HG02642 (cell line): ENCODE data around the gene DPM1.

ENCODE experiments used
- ATAC-seq: cut with Tn5 transposase; IDR thresholded peaks from one replicate; pipeline ENCODE4 v1.9.1; 2021; ENCODE audit warnings: mild to moderate bottlenecking; ENCODE audit not compliant: unreplicated experiment, poor library complexity

Gene DPM1

DNA sequence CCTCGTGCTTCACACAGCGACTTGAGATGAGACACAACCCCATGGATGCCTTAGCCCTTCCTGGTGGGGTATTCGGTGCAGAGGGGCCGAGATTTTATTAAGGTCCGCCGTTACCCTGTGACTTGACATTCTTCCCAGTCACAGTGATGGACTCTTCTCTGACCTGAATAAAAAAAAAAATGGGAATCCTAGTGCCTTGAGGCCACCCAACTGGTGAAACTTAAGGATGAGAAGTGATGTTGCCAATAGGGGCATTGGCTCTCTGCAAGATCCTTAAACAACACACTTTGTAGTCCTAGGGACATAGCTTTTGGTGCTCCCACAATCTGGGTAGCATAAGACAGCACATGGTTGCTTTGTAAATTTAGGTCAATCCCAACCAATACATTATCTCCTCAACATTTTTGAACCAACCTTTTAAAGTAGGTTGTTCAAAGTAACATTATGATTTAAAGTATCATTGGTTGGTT lies 26.3 kb downstream of the DPM1 start:
- no peak for ATAC-seq

DNA sequence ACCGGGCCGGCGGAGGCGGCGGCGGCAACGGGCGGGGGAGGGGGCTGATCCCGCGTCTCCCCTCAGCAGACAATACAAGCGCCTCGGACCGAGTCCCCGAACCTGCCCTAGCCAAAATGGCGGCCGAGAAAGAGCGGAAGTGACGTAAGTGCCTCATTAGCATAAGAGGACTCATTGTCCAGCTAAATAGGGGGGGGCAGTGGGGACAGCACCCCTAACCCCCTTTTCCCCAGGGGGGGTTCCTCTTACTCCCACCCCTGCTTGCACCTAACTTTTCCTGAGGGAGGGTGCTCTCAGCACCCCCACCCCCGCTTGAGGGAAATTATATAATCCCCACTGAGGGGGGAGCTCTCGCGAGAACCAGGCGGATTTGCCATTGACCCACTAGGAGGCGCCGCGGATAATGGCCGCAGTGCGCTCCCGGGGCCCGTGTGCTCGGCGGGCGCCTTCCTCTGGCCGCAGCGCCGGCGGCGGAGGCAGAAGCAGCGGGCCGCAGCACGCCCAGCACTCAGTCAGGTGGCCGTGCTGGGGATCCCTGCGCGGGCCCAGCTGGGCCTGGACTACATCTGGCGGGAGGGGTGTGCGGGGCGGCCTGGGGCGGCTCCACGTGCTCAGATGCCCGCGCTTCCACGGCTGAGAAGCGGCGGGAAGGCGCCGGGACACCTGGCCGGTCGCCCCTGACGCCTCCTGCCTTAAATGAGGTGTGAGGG lies 26.9 kb downstream of the DPM1 start, which contains the start of gene ADNP:
Gene ADNP, minus strand, starts transcription at position 132 of the 710 bp plus-strand sequence. CDS start 27,441 bp downstream, outside the sequence.
- ATAC-seq: peak; percentile 67

DNA sequence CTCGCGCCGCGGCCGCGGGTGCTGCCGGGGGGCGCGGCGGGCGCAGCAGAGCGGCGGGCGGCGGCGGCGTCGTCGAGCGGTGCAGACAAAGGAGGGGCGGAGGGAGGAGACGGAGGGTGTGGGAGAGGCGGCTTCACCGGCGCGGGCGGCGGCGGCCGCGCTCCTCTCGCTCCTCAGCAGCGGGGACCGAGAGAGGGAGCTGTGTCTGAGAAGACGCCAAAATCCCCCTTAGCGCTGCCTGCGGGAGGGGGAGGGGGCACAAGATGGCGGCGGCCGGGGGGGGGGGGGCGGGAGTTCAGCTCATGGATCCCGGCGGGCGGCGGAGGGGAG lies 27.4 kb downstream of the DPM1 start:
- ATAC-seq: peak; percentile 29

GRCh38 chr20:50930139-50930975 lies 28.0 kb downstream of the DPM1 start:
- ATAC-seq: peak; percentile 24

DNA sequence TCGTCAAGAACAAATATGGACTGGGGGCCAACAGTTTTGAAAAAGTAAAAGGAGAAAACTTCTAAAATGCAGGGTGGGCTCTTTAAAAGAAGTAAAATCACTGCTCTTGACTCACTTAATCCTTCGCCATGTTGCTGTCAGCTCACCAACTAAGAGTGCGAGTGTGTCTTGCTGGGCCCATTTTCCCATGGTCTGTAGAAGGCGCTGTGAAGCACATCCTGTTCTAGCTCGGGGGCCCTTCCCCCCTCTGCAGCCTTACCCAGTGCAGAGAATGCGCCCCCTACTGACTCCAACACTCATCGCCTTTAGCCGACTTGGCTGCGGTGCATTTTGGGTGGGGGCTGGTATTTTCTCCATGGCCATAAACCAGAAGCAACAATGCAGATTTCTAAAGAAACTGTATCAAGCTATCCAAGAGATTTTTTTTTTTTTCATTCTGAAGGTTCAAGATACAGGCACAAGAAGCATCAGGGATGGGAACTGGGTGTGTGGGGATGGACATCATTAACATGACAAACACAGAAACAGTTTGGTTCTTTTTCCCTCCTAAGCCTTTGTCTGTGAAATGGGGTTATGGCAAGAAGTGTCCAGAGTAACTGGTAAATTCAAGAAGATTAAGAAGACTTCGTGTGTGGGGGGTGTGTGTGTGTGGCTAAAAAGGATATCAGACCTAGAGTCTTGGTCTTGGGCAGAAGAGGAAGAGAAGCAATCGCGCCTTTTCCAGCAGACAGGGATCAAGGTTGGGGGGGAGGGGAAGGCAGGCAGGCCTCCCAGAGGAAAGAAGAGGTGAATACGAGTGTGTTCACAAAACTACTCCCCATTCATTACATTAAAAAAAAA lies 28.8 kb downstream of the DPM1 start:
- peak; percentile 56 for ATAC-seq

DNA sequence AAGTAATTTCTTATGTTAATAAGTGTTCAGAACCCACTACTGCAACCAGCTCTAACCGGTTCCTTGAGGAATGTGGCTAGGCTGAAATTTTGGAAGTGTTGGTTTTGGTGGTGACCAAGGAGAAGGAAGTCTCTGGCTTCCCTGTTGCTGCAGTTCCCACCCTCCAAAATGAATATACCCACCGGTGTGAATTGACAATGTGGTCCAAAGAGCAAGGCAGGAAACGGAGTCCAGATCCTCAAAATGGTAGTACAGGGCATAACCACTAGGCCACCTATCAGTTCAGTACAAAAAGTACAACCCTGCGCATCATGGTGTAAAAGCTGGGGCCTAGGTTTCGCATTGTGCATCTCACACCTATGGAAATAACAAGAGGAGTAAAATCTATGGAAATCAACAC lies 29.9 kb downstream of the DPM1 start:
- no peak for ATAC-seq

- no peak for ATAC-seq
These were observed 31.8 kb downstream of the DPM1 start for GRCh38 chr20:50926530-50926929.

DNA sequence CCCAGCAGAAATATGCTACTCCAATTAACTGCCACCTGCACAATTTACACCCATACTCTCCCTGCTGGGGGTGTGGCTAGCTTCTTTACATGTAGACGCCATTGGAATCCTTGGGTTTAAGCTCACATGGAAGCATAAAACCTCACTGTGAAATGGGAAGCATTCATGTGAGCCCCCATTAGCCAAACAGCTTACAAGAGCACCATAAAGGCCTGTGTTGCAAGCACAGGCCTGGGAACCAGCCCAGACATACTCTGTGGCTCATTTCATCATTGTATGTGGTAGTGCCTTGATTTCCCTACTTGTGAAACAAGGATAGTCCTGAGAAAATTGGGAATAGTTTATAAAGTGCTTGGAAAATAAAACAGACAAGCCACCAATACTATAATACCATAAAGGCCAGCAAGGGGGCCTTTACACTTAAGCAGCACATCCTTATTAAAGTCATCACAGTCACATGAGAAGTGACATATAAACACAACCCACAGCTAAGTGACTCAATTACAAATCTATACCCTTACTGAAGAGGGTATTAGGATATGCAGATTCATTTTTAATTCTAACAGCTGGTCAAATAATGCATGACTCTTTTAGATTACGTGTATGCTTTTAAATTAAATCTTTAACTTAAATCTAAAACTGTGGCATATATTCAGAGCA lies 33.9 kb downstream of the DPM1 start:
- no peak for ATAC-seq

DNA sequence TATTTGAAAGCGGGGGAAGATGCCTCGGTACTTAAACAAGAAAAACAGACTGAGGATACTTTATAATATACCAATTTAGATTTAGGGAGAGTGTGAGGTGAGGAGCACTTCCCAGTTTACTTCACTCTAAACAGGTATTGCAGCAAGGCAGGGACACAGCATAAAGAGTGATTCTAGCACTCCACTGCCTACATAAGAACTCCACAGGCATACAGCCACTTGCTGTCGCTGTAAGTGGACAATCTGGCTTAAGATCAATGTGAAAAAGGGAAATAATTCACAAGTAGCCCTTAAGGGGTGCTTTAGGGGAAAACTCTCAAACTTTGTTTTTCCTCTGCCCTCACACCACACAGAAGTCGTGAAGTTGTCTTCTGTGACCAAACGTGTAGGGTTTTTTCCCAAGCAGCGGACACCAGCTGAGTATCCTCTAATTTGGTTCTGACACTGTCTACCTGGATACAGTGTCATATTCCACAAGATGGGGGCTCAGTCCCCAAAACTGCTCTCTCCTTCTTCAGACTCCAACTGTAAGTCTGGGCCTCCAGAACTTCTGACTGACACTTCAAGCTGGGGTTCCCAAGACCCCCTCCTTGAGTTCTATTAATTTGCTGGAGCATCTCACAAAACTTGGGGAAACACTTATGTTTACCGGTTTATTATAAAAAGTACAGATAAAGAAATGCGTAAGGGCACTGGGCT lies 36.4 kb downstream of the DPM1 start:
- ATAC-seq: no peak

DNA sequence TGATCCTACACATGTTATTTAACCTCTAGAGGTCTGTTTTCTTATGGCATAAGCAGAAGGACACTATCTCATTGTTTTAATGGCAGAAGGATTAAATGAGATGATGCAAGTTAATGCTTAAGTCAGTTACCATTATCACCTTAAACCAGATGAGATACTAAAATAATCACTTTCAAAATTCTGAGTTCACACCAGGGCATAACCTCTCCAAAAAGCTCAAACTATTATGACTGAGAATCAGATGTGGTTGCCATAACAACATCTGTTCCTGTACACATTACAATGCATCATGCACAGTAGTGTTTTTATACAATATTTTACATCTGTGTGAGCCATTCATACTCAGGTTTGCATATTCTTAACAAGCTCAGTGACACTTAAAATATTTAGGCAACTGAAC lies 37.3 kb downstream of the DPM1 start:
- no peak for ATAC-seq

- no peak for ATAC-seq
These were observed 38.8 kb downstream of the DPM1 start for GRCh38 chr20:50919567-50919966.

- no peak for ATAC-seq
These were observed 39.9 kb downstream of the DPM1 start for GRCh38 chr20:50918403-50918802.

DNA sequence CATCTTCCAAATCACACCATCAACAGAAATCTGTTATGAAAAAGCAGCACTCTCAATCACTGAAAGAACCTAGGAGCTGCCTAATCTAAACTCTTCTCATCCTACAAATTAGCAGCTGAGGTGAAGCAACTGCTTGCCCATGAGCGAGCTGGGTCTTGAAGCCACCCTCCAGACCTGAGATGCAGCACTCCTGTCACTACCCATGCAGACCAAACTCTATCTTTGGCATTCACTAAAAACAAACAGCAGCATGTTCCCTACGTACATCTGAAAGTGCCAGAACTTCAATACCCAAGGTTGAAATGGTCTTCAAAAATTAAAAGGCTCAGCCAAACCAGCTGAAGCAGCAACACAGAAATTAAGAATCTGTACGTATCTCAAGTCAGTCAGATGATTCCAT lies 41.4 kb downstream of the DPM1 start:
- ATAC-seq: no peak

- ATAC-seq: no peak
These were observed 42.1 kb downstream of the DPM1 start for GRCh38 chr20:50916257-50916656.

GRCh38 chr20:50915424-50915823 lies 42.9 kb downstream of the DPM1 start:
- ATAC-seq: no peak

DNA sequence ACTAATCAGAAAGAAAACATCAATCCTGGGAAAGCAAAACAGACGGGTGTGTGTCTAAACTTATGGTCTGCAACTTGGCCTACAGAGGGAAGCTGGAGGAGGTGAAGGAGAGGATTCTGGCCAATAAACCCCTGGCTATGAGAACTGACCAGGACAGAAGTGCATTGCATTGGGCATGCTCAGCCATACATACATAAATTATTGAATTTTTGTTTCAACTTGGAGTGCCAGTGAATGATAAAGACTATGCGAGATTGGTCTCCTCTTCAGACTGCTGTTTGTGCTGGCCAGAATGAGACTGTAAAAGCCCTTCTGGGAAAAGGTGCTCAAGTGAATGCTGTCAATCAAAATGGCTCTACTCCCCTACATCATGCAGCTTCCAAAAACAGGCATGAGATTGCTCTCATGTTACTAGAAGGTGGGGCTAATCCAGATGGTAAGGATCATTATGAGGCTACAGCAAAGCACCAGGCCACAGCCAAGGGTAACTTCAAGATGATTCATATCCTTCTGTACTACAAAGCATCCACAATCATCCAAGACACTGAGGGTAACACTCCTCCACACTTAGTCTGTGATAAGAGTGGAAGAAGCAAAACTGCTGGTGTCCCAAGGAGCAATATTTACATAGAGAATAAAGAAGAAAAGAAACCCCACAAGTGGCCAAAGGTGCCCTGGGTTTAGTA lies 44.5 kb downstream of the DPM1 start:
- peak; percentile 44 for ATAC-seq

DNA sequence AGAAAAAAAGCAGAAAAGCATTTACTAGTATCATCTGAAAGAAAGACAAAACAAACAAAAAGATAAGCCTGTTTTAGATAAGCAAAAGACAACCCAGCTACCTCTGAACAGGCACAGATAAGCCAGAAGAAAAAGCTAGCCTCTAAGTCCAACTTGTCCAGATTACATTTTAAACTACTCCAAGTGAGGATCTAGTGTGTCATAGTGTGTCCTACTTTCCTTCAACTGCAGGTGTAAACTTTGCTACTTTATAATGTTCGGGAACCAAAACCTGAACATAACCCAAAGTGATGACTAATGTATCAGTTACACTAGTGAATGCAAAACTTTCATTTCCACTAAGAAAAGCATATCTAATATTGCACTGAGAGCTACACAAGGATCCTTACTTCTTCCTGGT lies 46.6 kb downstream of the DPM1 start:
- peak; percentile 44 for ATAC-seq

DNA sequence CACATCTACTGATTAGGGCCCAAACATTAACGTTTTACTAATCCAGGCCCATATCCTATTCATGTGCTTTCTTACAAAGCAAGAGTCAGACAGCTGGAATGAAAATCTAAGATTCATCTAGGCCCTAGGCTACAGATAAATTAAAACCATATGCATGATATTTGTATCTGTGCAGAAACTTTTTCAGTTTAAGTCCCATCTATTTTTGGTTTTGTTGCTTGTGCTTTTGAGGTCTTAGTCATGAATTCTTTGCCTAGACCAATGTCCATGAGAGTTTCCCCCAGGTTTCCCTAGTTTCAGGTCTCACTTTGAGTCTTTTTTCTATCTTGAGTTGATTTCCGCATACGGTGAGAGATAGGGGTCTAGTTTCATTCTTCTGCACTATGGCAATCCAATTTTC lies 47.3 kb downstream of the DPM1 start:
- no peak for ATAC-seq

GRCh38 chr20:50909413-50909812 lies 48.9 kb downstream of the DPM1 start:
- no peak for ATAC-seq
